PFSK-1 (cell line): Measurements from ENCODE around the gene FBXO10.

Experiments used
- POLR2AphosphoS5 ChIP-seq: IDR thresholded peaks from 2 replicates; pipeline ENCODE4 v1.6.1; 2012; ENCODE audit warnings: low read depth, mild to moderate bottlenecking, control low read depth, low read length, moderate library complexity
- SIN3A ChIP-seq: IDR thresholded peaks from 2 replicates; pipeline ENCODE4 v1.6.1; 2012; ENCODE audit warnings: mild to moderate bottlenecking, low read length, moderate library complexity, borderline replicate concordance; ENCODE audit not compliant: insufficient read depth
- TAF1 ChIP-seq: IDR thresholded peaks from 2 replicates; pipeline ENCODE4 v1.6.1; 2012; ENCODE audit warnings: low read length, control low read depth, borderline replicate concordance; ENCODE audit not compliant: insufficient read depth

DNA sequence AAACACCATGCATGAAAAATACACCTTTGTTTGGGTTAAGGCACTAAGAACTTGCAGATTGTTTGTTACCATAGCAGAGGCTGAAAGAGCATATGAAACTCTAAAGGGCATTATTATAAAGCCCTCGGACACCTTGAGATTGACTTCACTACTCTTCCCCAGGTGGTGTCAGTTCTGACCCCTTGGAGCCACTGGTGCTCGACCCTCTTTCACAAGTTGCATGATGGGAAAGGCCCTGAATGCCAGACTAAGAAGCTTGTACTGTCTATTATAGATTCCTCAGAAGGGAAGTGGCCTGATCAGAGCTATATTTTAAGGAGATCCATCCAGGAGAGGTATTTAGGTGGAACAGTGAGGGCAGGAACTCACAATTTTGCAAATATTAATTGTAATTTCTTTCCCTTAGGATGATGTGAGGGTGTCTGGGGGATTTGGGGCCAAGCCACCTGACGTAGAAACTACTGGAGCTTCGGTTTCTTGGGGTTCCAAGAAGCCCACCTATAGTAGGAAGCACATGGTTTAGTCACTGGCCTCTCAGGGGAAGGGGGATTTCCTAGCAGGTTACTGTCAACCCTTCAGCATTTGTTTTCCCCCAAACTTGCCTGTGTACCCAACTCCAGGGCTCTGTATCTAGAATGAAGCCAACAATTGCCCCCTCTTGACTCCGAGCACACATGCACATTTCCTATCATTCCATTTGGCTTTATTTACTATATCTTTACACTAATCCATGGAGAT, 16.2 kb downstream of the FBXO10 start:
- TF ChIP-seq POLR2AphosphoS5 (no peak), SIN3A (no peak), TAF1 (no peak)
